Stimulated activated naive CD4-positive, alpha-beta T cell treated with Interleukin-2 at 50 U/mL for 16 hours (primary cell): ENCODE measurements around the gene LTB4R2.

Source experiments
- DNase-seq: peaks from one replicate; lab custom pipeline; 2025; lab: John Stamatoyannopoulos, UW

Gene LTB4R2

GRCh38 chr14:24309538-24310264 is at the start of gene LTB4R2:
LTB4R2 (plus strand) TSS chr14:24310140; CDS start chr14:24310665, 525 bp downstream.
- no peak for DNase-seq

GRCh38 chr14:24260780-24261157 is 49.2 kb upstream of the LTB4R2 start:
- no peak for DNase-seq

GRCh38 chr14:24261256-24261968 is 48.5 kb upstream of the LTB4R2 start:
- DNase-seq: no peak

GRCh38 chr14:24261969-24262327 is 48.0 kb upstream of the LTB4R2 start:
- DNase-seq: no peak

- DNase-seq: no peak
Measured at GRCh38 chr14:24262821-24263733, 46.9 kb upstream of the LTB4R2 start, which contains the start of gene TGM1. TGM1 (minus strand) TSS chr14:24263177; CDS start chr14:24262352, 825 bp downstream.

- no peak for DNase-seq
Measured at GRCh38 chr14:24263848-24264247, 46.1 kb upstream of the LTB4R2 start.

- no peak for DNase-seq
Measured at GRCh38 chr14:24264298-24264697, 45.6 kb upstream of the LTB4R2 start.

GRCh38 chr14:24266344-24267244 is 43.3 kb upstream of the LTB4R2 start:
- DNase-seq: no peak

- DNase-seq: no peak
Measured at GRCh38 chr14:24267516-24267915, 42.4 kb upstream of the LTB4R2 start.

GRCh38 chr14:24268225-24268624 is 41.7 kb upstream of the LTB4R2 start:
- no peak for DNase-seq

- DNase-seq: no peak
Measured at GRCh38 chr14:24269368-24269767, 40.6 kb upstream of the LTB4R2 start.

- no peak for DNase-seq
Measured at GRCh38 chr14:24269910-24270536, 39.9 kb upstream of the LTB4R2 start.

- DNase-seq: no peak
Measured at GRCh38 chr14:24270537-24271133, 39.3 kb upstream of the LTB4R2 start.

GRCh38 chr14:24271134-24271833 is 38.7 kb upstream of the LTB4R2 start, which contains the start of gene RABGGTA:
RABGGTA (minus strand) TSS chr14:24271597; CDS start chr14:24271115, 482 bp downstream.
- peak; percentile 86 for DNase-seq

GRCh38 chr14:24271834-24272263 is 38.1 kb upstream of the LTB4R2 start:
- DNase-seq: no peak

- no peak for DNase-seq
Measured at GRCh38 chr14:24272467-24272866, 37.5 kb upstream of the LTB4R2 start.

GRCh38 chr14:24273422-24273998 is 36.4 kb upstream of the LTB4R2 start:
- DNase-seq: no peak

GRCh38 chr14:24274101-24274543 is 35.8 kb upstream of the LTB4R2 start:
- DNase-seq: peak; percentile 55

GRCh38 chr14:24277071-24277470 is 32.9 kb upstream of the LTB4R2 start:
- no peak for DNase-seq
